ENCODE data around the gene SNX4. TPM values are rescaled to one million over a fixed set of nuclear protein-coding genes. Genes with fewer than 3 reads are reported as not detected.

SNX4 gene
- polyA plus RNA-seq, 2 of the 4 experiments (the other 2 are of a cell fraction): 19.1 to 21.7 TPM

GRCh38 chr3:125436921-125437320 is 83.1 kb downstream of the SNX4 start (continued):
- TF ChIP-seq NFE2L2 (conservative IDR thresholded peaks at IDR 0.05; ENCODE audit: low read length) (no peak), HOXB5 (CRISPR knock-in tag; IDR thresholded peaks at IDR 0.05) (no peak), CHD4 (IDR thresholded peaks at IDR 0.05; ENCODE audit: borderline replicate concordance) (no peak), RNF2 (IDR thresholded peaks at IDR 0.05; ENCODE audit: borderline replicate concordance, low read depth) (no peak), GATA3 (IDR thresholded peaks at IDR 0.05; ENCODE audit: borderline replicate concordance) (no peak)

GRCh38 chr3:125435231-125435630 is 84.8 kb downstream of the SNX4 start:
- Histone ChIP-seq H3K27ac (no peak overlapping the region), H3K9me3 (no peaks in the 10 kb centered on the region), H3K4me3 (no peak overlapping the region), H3K4me1 (no peaks in the 10 kb centered on the region), H3K4me2 (no peak overlapping the region)
- FAIRE-seq (no peak), ATAC-seq (no peak), DNase-seq (ENCODE audit: low read depth in 1 of 2, low spot score in 1 of 2) (no peak)
- ChIA-PET POLR2A (no interaction called here), CTCF (interaction anchor here (1.2 to 8.8 kb wide), 2 partner anchors 14 to 440 kb away, joined by 3 to 96 read pairs; no protein-coding TSS in a partner anchor)
- TF ChIP-seq NPAS2 (CRISPR knock-in tag; IDR thresholded peaks at IDR 0.05; ENCODE audit: borderline replicate concordance): no peak
- TF ChIP-seq KDM5A (IDR thresholded peaks at IDR 0.05): no peak
- TF ChIP-seq EHF (CRISPR knock-in tag; IDR thresholded peaks at IDR 0.05): no peak
- TF ChIP-seq E2F6 (IDR thresholded peaks at IDR 0.05; ENCODE audit: borderline replicate concordance, low read depth): no peak
- no peak for TF ChIP-seq CHD4 (IDR thresholded peaks at IDR 0.05; ENCODE audit: borderline replicate concordance)
- no peak for TF ChIP-seq MAFK (IDR thresholded peaks at IDR 0.05; ENCODE audit: partially characterized antibody)
- TF ChIP-seq NFE2L2 (conservative IDR thresholded peaks at IDR 0.05; ENCODE audit: low read length): no peak
- no peak for TF ChIP-seq SMC3 (IDR thresholded peaks at IDR 0.05)
- TF ChIP-seq USF2 (IDR thresholded peaks at IDR 0.05): no peak
- TF ChIP-seq EHMT2 (IDR thresholded peaks at IDR 0.05; ENCODE audit: low read depth): no peak
- TF ChIP-seq PBX3 (IDR thresholded peaks at IDR 0.05): no peak
- WGBS (ENCODE audit: missing lambda C conversion rate): 57% methylated on average over 2 of the region's 2 CpGs

- H3K4me3 ChIP-seq: no peak overlapping the region
- 87% methylated on average over 6 of the region's 6 CpGs for WGBS (ENCODE audit: missing lambda C conversion rate)
- no peaks in the 10 kb centered on the region for H3K9me3 ChIP-seq
- H3K27ac ChIP-seq: no peak overlapping the region
- FAIRE-seq: no peak
- ATAC-seq: no peak
- TF ChIP-seq CHD4 (IDR thresholded peaks at IDR 0.05; ENCODE audit: borderline replicate concordance) (no peak), PHF8 (IDR thresholded peaks at IDR 0.05; ENCODE audit: borderline replicate concordance, low read depth) (no peak), TFCP2L1 (CRISPR knock-in tag; IDR thresholded peaks at IDR 0.05) (no peak), RAD21 (conservative IDR thresholded peaks at IDR 0.05 in 1 of 2, IDR thresholded peaks at IDR 0.05 in 1 of 2) (no peak), E2F6 (IDR thresholded peaks at IDR 0.05; ENCODE audit: borderline replicate concordance, low read depth) (no peak), CTCF (IDR thresholded peaks at IDR 0.05) (no peak), HES2 (IDR thresholded peaks at IDR 0.05) (no peak), USF2 (IDR thresholded peaks at IDR 0.05) (no peak), EHF (CRISPR knock-in tag; IDR thresholded peaks at IDR 0.05) (no peak), RNF2 (IDR thresholded peaks at IDR 0.05; ENCODE audit: borderline replicate concordance, low read depth) (no peak), MAFK (IDR thresholded peaks at IDR 0.05; ENCODE audit: partially characterized antibody) (no peak), SMC3 (IDR thresholded peaks at IDR 0.05) (no peak), CHD2 (IDR thresholded peaks at IDR 0.05; ENCODE audit: low read length, partially characterized antibody) (no peak)
- no peaks in the 10 kb centered on the region for H3K4me1 ChIP-seq
- ChIA-PET CTCF (interaction anchor here (1.1 to 8.8 kb wide), 3 partner anchors 13 to 439 kb away, joined by 3 to 96 read pairs (median 3); no protein-coding TSS in a partner anchor), POLR2A (no interaction called here)
- DNase-seq (ENCODE audit: low read depth in 1 of 2, low spot score in 1 of 2): no peak
- H3K4me2 ChIP-seq: no peak overlapping the region
These were observed 85.4 kb downstream of the SNX4 start for GRCh38 chr3:125434582-125435011.

Data from A549 (cell line).